K562 (cell line): ENCODE results near the gene INPP4B. TPM values are rescaled to one million over a fixed set of nuclear protein-coding genes. Genes with fewer than 3 reads are reported as not detected.

ENCODE experiments used
- ATAC-seq: fragments of 200-7000 bp; cut with Tn5 transposase; 3 replicates; pipeline ENCODE4 v1.9.1; 2020; ENCODE audit warnings: moderate library complexity
- BruUV-seq: library from RNA; stranded (reverse); fragments of 400-500 nt; replicated peaks from 2 replicates; lab custom pipeline; 2021; lab: Mats Ljungman, UMichigan
- CTCF ChIA-PET: fragments of 300-600 bp; formaldehyde crosslinking; extraction: SDS; loops from one replicate; lab custom pipeline; 2021; ENCODE audit warnings: low intra/inter-chr PET ratio; lab: Yijun Ruan, JAX
- POLR2A ChIA-PET: fragments of 300-600, 350-650 bp; sonication (Branson Sonifier 250); formaldehyde crosslinking; extraction: SDS; loops from one replicate; lab custom pipeline; 2021; ENCODE audit warnings: antibody characterized with exemption, inconsistent platforms; lab: Yijun Ruan, JAX
- DNase-seq, 4 experiments: peaks; one replicate each; pipeline versions ENCODE4 v3.0.0 to v3.0.0-alpha.2; 2011 to 2018; ENCODE audit warnings: low spot score in 3 of 4, mixed read lengths in 3 of 4; ENCODE audit errors: extremely low read depth in 1 of 4
- FAIRE-seq: peaks from 2 replicates; lab custom pipeline; 2011; peaks lifted over from hg19 to GRCh38; lab: Jason Lieb, UNC
- H2AFZ ChIP-seq: 2 replicates; pipeline ENCODE4 v1.6.0; 2011; ENCODE audit warnings: low read depth, low read length, control low read depth, inconsistent platforms
- H3K27ac ChIP-seq: fragments of 200-600 bp; 3 replicates; pipeline ENCODE4 v1.8.0; 2011; ENCODE audit warnings: low read depth, mild to moderate bottlenecking, control low read depth, inconsistent platforms, low read length, moderate library complexity, mixed read lengths; ENCODE audit errors: extremely low read depth
- H3K27me3 ChIP-seq, 2 experiments: fragments of 300-600 bp in 1 of 2; 2 replicates in 1 of 2; 3 replicates in 1 of 2; pipeline versions ENCODE4 v1.6.0 to v1.8.0; 2011; ENCODE audit warnings: inconsistent platforms in 2 of 2, low read length in 2 of 2, mild to moderate bottlenecking in 1 of 2, mixed read lengths in 1 of 2, moderate library complexity in 1 of 2; ENCODE audit not compliant: control insufficient read depth in 2 of 2, insufficient read depth in 2 of 2
- H3K36me3 ChIP-seq: fragments of 300-600 bp; 3 replicates; pipeline ENCODE4 v1.8.0; 2011; ENCODE audit warnings: mild to moderate bottlenecking, low read length, inconsistent platforms; ENCODE audit not compliant: control insufficient read depth, insufficient read depth
- H3K4me1 ChIP-seq, 2 experiments: fragments of 200-600 bp in 1 of 2; replicated peaks in 1 of 2; 2 replicates in 1 of 2; 3 replicates in 1 of 2; pipeline versions ENCODE4 v1.5.1 to v1.8.0; 2011; ENCODE audit warnings: inconsistent platforms in 2 of 2, low read length in 2 of 2, mild to moderate bottlenecking in 1 of 2, mixed read lengths in 1 of 2, moderate library complexity in 1 of 2; ENCODE audit not compliant: control insufficient read depth in 2 of 2, insufficient read depth in 2 of 2
- H3K4me2 ChIP-seq: 2 replicates; pipeline ENCODE4 v1.6.1; 2011; ENCODE audit warnings: low read length, control low read depth, inconsistent platforms, mixed read lengths; ENCODE audit not compliant: insufficient read depth
- H3K4me3 ChIP-seq: fragments of 200-600 bp; sonication (generic), shearing (Covaris generic); 2 replicates; pipeline ENCODE4 v1.5.1; 2016; ENCODE audit warnings: control low read depth, inconsistent platforms
- H3K79me2 ChIP-seq: fragments of 200-600 bp; 3 replicates; pipeline ENCODE4 v1.8.0; 2011; ENCODE audit warnings: low read length, inconsistent platforms; ENCODE audit not compliant: control insufficient read depth, insufficient read depth
- H3K9ac ChIP-seq, 2 experiments: 2 replicates each; pipeline versions ENCODE4 v1.6.0 to v1.6.1; 2011; ENCODE audit warnings: low read depth in 2 of 2, low read length in 2 of 2, control low read depth in 1 of 2, inconsistent platforms in 1 of 2, mild to moderate bottlenecking in 1 of 2, mixed read lengths in 1 of 2; ENCODE audit not compliant: insufficient read depth in 1 of 2
- H3K9me1 ChIP-seq: one replicate; pipeline ENCODE4 v1.6.0; 2011; ENCODE audit warnings: inconsistent platforms, mild to moderate bottlenecking, low read length, moderate library complexity; ENCODE audit not compliant: control insufficient read depth, insufficient read depth
- H3K9me3 ChIP-seq: replicated peaks from 2 replicates; pipeline ENCODE4 v1.5.1; 2011; ENCODE audit warnings: low read depth, low read length, inconsistent platforms; ENCODE audit not compliant: control insufficient read depth, insufficient read depth
- H4K20me1 ChIP-seq: replicated peaks from 2 replicates; pipeline ENCODE4 v1.6.1; 2011; ENCODE audit warnings: low read length, inconsistent platforms, mixed read lengths; ENCODE audit not compliant: control insufficient read depth, insufficient read depth
- ADNP ChIP-seq: fragments of 200-800 bp; sonication (Bioruptor generic); IDR thresholded peaks from 2 replicates; pipeline ENCODE4 v1.6.1; 2016; ENCODE audit warnings: missing genetic modification characterization, missing compliant biosample characterization
- CEBPB ChIP-seq: fragments of 450-650 bp; IDR thresholded peaks from 2 replicates; pipeline ENCODE4 v1.6.1; 2016; ENCODE audit warnings: missing genetic modification characterization, missing compliant biosample characterization
- CUX1 ChIP-seq: fragments of 200-800 bp; sonication (Bioruptor generic); IDR thresholded peaks from 2 replicates; pipeline ENCODE4 v1.6.1; 2016; ENCODE audit warnings: missing genetic modification characterization, missing compliant biosample characterization
- HEY1 ChIP-seq: fragments of 250-450 bp; sonication (Bioruptor Pico); IDR thresholded peaks from 2 replicates; pipeline ENCODE4 v1.5.0; 2020; ENCODE audit warnings: mild to moderate bottlenecking, moderate library complexity, borderline replicate concordance
- MXD1 ChIP-seq: fragments of 250-450 bp; sonication (Bioruptor Pico); IDR thresholded peaks from 2 replicates; pipeline ENCODE4 v1.8.0; 2021; ENCODE audit warnings: borderline replicate concordance, mild to moderate bottlenecking, moderate library complexity; ENCODE audit not compliant: poor library complexity, severe bottlenecking
- NCOA4 ChIP-seq: fragments of 450-650 bp; IDR thresholded peaks from 2 replicates; pipeline ENCODE4 v1.6.1; 2018; ENCODE audit warnings: mild to moderate bottlenecking; ENCODE audit not compliant: partially characterized antibody
- PATZ1 ChIP-seq: fragments of 250-450 bp; sonication (Bioruptor Pico); IDR thresholded peaks from 2 replicates; pipeline ENCODE4 v1.5.0; 2020; ENCODE audit warnings: mild to moderate bottlenecking, borderline replicate concordance
- POLR3A ChIP-seq: IDR thresholded peaks from 2 replicates; pipeline ENCODE4 v1.6.1; 2011; ENCODE audit warnings: borderline replicate concordance, mild to moderate bottlenecking, moderate library complexity; ENCODE audit not compliant: insufficient read length, insufficient read depth; ENCODE audit errors: extremely low read depth
- in situ Hi-C: fragments of 300-500 bp; cut with MboI; formaldehyde crosslinking; loops from 4 replicates; pipeline ENCODE4 v1.15.0; 2018; ENCODE audit warnings: inconsistent platforms, mixed read lengths
- intact Hi-C: fragments of 100-400 bp; cut with micrococcal nuclease; formaldehyde crosslinking; loops from 2 replicates; pipeline ENCODE4 v1.14.2; 2022
- polyA plus RNA-seq, 8 experiments: library from polyadenylated mRNA; depleted of rRNA in 4 of 8; stranded (reverse) in 5 of 8; unstranded in 3 of 8; fragments of >200 nt; fragmentation: Nextera tagmentation in 2 of 8; fragmentation: Illumina TruSeq in 1 of 8; extraction: Ambion mirVana in 2 of 8; extraction: Trizol in 1 of 8; gene quantifications; 2 replicates each; pipeline versions ENCODE4 v1.2.1 to v1.2.3, GENCODE V29; 2011 to 2014; ENCODE audit warnings: inconsistent platforms in 1 of 8, missing spikeins in 1 of 8
- total RNA-seq, 7 experiments: library from RNA; depleted of rRNA in 6 of 7; stranded (reverse); fragments of >200 nt in 6 of 7; fragmentation: Illumina TruSeq in 2 of 7; extraction: Trizol in 2 of 7; gene quantifications; 2 replicates each; pipeline versions ENCODE4 v1.2.1 to v1.2.3, GENCODE V29; 2011 to 2021; ENCODE audit warnings: low replicate concordance in 1 of 7

INPP4B gene
- total and polyA plus RNA-seq, 9 of the 15 experiments (the other 6 are each of a cell fraction or from before 2014, with no cell fraction given) = 0.04 to 0.11 TPM; not detected in 7

GRCh38 chr4:142752202-142752786, 93.8 kb downstream of the INPP4B start (continued):
- TF ChIP-seq PATZ1 = no peak

GRCh38 chr4:142743121-142743825, 102.8 kb downstream of the INPP4B start:
- intact Hi-C loops = no loop called here
- Histone ChIP-seq H4K20me1 (no peaks in the 10 kb centered on the region), H3K79me2 (no peaks in the 10 kb centered on the region), H2AFZ (no peak overlapping the region), H3K9me1 (no peaks in the 10 kb centered on the region), H3K27me3 (no peaks in the 10 kb centered on the region), H3K9me3 (no peaks in the 10 kb centered on the region), H3K4me3 (no peak overlapping the region), H3K9ac (no peak overlapping the region), H3K27ac (no peak overlapping the region), H3K4me2 (no peak overlapping the region), H3K36me3 (no peaks in the 10 kb centered on the region), H3K4me1 (no peaks in the 10 kb centered on the region)
- BruUV-seq = no TSS peak
- POLR2A ChIA-PET = no interaction called here
- TF ChIP-seq POLR3A (no peak), CEBPB (tag) (no peak), MXD1 (CRISPR knock-in tag) (no peak), ADNP (tag) (no peak), CUX1 (CRISPR knock-in tag) (no peak), HEY1 (CRISPR knock-in tag) (no peak), NCOA4 (no peak)
- CTCF ChIA-PET = no interaction called here
- DNase-seq (no peak), FAIRE-seq (no peak), ATAC-seq (no peak)
- in situ Hi-C loops = no loop called here
